ENCODE data around the gene FRAT2.

FRAT2 gene

DNA sequence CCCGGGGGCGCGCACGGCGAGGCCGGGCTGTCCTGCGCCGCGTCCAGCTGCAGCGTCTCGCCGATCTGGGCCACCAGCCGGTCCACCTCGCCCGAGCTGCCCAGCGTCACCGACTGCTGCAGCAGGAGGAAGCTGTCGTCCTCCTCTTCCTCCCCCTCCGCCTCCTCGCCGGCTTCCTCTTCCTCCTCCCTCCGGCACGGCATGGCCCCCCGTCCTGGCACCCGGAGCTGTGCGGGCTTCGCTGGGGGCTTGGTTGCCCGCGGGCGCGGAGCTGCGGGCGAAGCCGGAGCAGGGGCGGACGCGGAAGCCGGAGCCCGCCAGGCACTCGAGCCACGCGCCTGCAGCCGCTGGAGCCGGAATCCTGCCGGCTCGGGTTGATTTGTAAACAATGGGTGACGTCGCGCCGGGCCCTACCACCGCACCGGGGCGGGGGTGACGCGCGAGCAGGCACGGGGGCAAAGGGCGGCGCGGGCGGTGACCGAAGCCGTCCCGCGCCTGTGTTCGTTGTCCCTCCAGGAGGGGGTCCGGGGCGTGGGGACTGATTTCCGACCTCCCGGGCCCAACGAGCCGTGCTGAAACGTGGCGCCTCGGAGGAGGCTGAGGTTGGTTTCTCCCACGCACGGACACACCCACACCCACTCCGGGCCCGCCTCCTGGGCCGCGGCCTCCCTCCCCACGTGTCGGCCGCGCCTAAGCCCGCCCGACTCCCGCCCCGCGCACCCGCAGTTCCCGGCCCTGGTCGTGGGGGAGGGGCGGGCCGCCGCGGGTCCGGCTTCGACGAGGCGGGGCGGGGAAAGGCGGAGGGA is at the start of gene FRAT2:
FRAT2 (minus strand) TSS at position 360 of the 806 bp plus-strand sequence; CDS start at position 203, 157 bp downstream.
- no peaks in the 10 kb centered on the region for H4K20me1 ChIP-seq (ENCODE audit: insufficient read depth, low read length)
- H2AFZ ChIP-seq (ENCODE audit: low read length) = no peak within 1 kb of the TSS
- peak within 1 kb of the TSS; percentile 60 for H3K9ac ChIP-seq (ENCODE audit: low read length)
- H3K79me2 ChIP-seq (ENCODE audit: insufficient read depth, low read length) = no peaks in the 10 kb centered on the region
- H3K9me2 ChIP-seq (ENCODE audit: low read depth, low read length) = no peaks in the 10 kb centered on the region
- peak within 1 kb of the TSS; percentile 65 for H3K4me3 ChIP-seq (ENCODE audit: low read depth, low read length, poor library complexity, severe bottlenecking)
- H3K27ac ChIP-seq (ENCODE audit: low read depth, low read length, poor library complexity, severe bottlenecking) = no peak within 1 kb of the TSS
- H3F3A ChIP-seq (ENCODE audit: insufficient read depth, low read length) = no peaks in the 10 kb centered on the region
- no peaks in the 10 kb centered on the region for H3K9me3 ChIP-seq (ENCODE audit: low read length)
- no peaks in the 10 kb centered on the region for H3K27me3 ChIP-seq (ENCODE audit: insufficient read depth, low read length)
- TF ChIP-seq EZH2 (IDR thresholded peaks at IDR 0.05; ENCODE audit: borderline replicate concordance, low read length) (no peak), CTCF (IDR thresholded peaks at IDR 0.05; ENCODE audit: low read length) (no peak)
- H3K4me2 ChIP-seq (ENCODE audit: low read length) = peak within 1 kb of the TSS; percentile 88
- H3K4me1 ChIP-seq (ENCODE audit: insufficient read depth, low read length, severe bottlenecking) = peaks cover 29% of the 10 kb centered on the region
- no peaks in the 10 kb centered on the region; the same call in 1 of the 2 replicates for H3K36me3 ChIP-seq (ENCODE audit: insufficient read depth, low read length)

GRCh38 chr10:97384156-97384555 is 49.6 kb upstream of the FRAT2 start:
- H3K27me3 ChIP-seq (ENCODE audit: insufficient read depth, low read length) = no peaks in the 10 kb centered on the region
- no peak overlapping the region for H2AFZ ChIP-seq (ENCODE audit: low read length)
- peaks cover 17% of the 10 kb centered on the region for H3K36me3 ChIP-seq (ENCODE audit: insufficient read depth, low read length)
- TF ChIP-seq CTCF (IDR thresholded peaks at IDR 0.05; ENCODE audit: low read length) = no peak
- TF ChIP-seq EZH2 (IDR thresholded peaks at IDR 0.05; ENCODE audit: borderline replicate concordance, low read length) = no peak
- H3K9me3 ChIP-seq (ENCODE audit: low read length) = no peaks in the 10 kb centered on the region
- H3K4me3 ChIP-seq (ENCODE audit: low read depth, low read length, poor library complexity, severe bottlenecking) = no peak overlapping the region
- H3K9me2 ChIP-seq (ENCODE audit: low read depth, low read length) = no peaks in the 10 kb centered on the region
- no peak overlapping the region for H3K9ac ChIP-seq (ENCODE audit: low read length)
- no peak overlapping the region for H3K4me2 ChIP-seq (ENCODE audit: low read length)
- no peaks in the 10 kb centered on the region for H3F3A ChIP-seq (ENCODE audit: insufficient read depth, low read length)
- no peaks in the 10 kb centered on the region for H3K79me2 ChIP-seq (ENCODE audit: insufficient read depth, low read length)
- no peaks in the 10 kb centered on the region for H3K4me1 ChIP-seq (ENCODE audit: insufficient read depth, low read length, severe bottlenecking)
- H3K27ac ChIP-seq (ENCODE audit: low read depth, low read length, poor library complexity, severe bottlenecking) = no peak overlapping the region
- H4K20me1 ChIP-seq (ENCODE audit: insufficient read depth, low read length) = no peaks in the 10 kb centered on the region

GRCh38 chr10:97383159-97383558 is 48.6 kb upstream of the FRAT2 start:
- Histone ChIP-seq H3K27ac (ENCODE audit: low read depth, low read length, poor library complexity, severe bottlenecking) (no peak overlapping the region), H3K4me3 (ENCODE audit: low read depth, low read length, poor library complexity, severe bottlenecking) (no peak overlapping the region), H3K4me1 (ENCODE audit: insufficient read depth, low read length, severe bottlenecking) (no peaks in the 10 kb centered on the region), H3F3A (ENCODE audit: insufficient read depth, low read length) (no peaks in the 10 kb centered on the region), H3K4me2 (ENCODE audit: low read length) (no peak overlapping the region), H3K9ac (ENCODE audit: low read length) (no peak overlapping the region), H4K20me1 (ENCODE audit: insufficient read depth, low read length) (no peaks in the 10 kb centered on the region), H3K27me3 (ENCODE audit: insufficient read depth, low read length) (no peaks in the 10 kb centered on the region), H2AFZ (ENCODE audit: low read length) (no peak overlapping the region), H3K79me2 (ENCODE audit: insufficient read depth, low read length) (no peaks in the 10 kb centered on the region), H3K36me3 (ENCODE audit: insufficient read depth, low read length) (peaks cover 12% of the 10 kb centered on the region; the same call in 1 of the 2 replicates), H3K9me3 (ENCODE audit: low read length) (no peaks in the 10 kb centered on the region), H3K9me2 (ENCODE audit: low read depth, low read length) (no peaks in the 10 kb centered on the region)
- TF ChIP-seq CTCF (IDR thresholded peaks at IDR 0.05; ENCODE audit: low read length) = no peak
- TF ChIP-seq EZH2 (IDR thresholded peaks at IDR 0.05; ENCODE audit: borderline replicate concordance, low read length) = no peak
